GM12878 (cell line): ENCODE data around the gene WWC2. TPM values are rescaled to one million over a fixed set of nuclear protein-coding genes. Genes with fewer than 3 reads are reported as not detected.

Experiments
- ATAC-seq: fragments of 200-7000 bp; cut with Tn5 transposase; 3 replicates; pipeline ENCODE4 v1.9.1; 2020; ENCODE audit warnings: mild to moderate bottlenecking, moderate library complexity
- BruUV-seq: library from RNA; stranded (reverse); fragments of 400-500 nt; replicated peaks from 2 replicates; lab custom pipeline; 2021; lab: Mats Ljungman, UMichigan
- CTCF ChIA-PET: fragments of 300-600 bp; sonication (Branson Sonifier 250); formaldehyde crosslinking; extraction: SDS; loops from one replicate; lab custom pipeline; 2021; ENCODE audit warnings: inconsistent platforms; lab: Yijun Ruan, JAX
- POLR2A ChIA-PET: fragments of 350-600 bp; formaldehyde crosslinking; extraction: SDS; loops from one replicate; lab custom pipeline; 2021; ENCODE audit warnings: inconsistent platforms; lab: Charles Lee
- RAD21 ChIA-PET: fragments of 300-600 bp; sonication (Branson Sonifier 250); formaldehyde crosslinking; loops from one replicate; lab custom pipeline; 2023; ENCODE audit warnings: antibody characterized with exemption; ENCODE audit not compliant: unreplicated experiment; lab: Charles Lee
- SMC1A ChIA-PET: fragments of 300-600 bp; sonication (Branson Sonifier 250); formaldehyde crosslinking; loops from one replicate; lab custom pipeline; 2023; ENCODE audit not compliant: unreplicated experiment, uncharacterized antibody; lab: Charles Lee
- DNase-seq: peaks from one replicate; pipeline ENCODE4 v3.0.0-alpha.2; 2011; ENCODE audit warnings: low read depth, low spot score
- FAIRE-seq: peaks from 3 replicates; lab custom pipeline; 2011; peaks lifted over from hg19 to GRCh38; lab: Jason Lieb, UNC
- H2AFZ ChIP-seq: 2 replicates; pipeline ENCODE4 v1.6.0; 2011; ENCODE audit warnings: low read depth, low read length, control low read depth; ENCODE audit not compliant: control insufficient read depth
- H3K27ac ChIP-seq: 2 replicates; pipeline ENCODE4 v1.5.1; 2011; ENCODE audit warnings: control low read depth; ENCODE audit not compliant: control insufficient read depth, insufficient read depth
- H3K27me3 ChIP-seq, 2 experiments: replicated peaks in 1 of 2; 2 replicates each; pipeline versions ENCODE4 v1.6.0 to v1.6.1; 2011; ENCODE audit warnings: low read length in 1 of 2; ENCODE audit not compliant: control insufficient read depth in 2 of 2, insufficient read depth in 2 of 2
- H3K36me3 ChIP-seq, 2 experiments: 2 replicates each; pipeline ENCODE4 v1.5.1; 2011; ENCODE audit warnings: low read length in 1 of 2; ENCODE audit not compliant: control insufficient read depth in 2 of 2, insufficient read depth in 2 of 2
- H3K4me1 ChIP-seq: 2 replicates; pipeline ENCODE4 v1.6.1; 2011; ENCODE audit warnings: mild to moderate bottlenecking, low read length, moderate library complexity, mixed read lengths; ENCODE audit not compliant: control insufficient read depth, insufficient read depth
- H3K4me2 ChIP-seq: 2 replicates; pipeline ENCODE4 v1.6.0; 2011; ENCODE audit warnings: control low read depth; ENCODE audit not compliant: control insufficient read depth, insufficient read depth
- H3K4me3 ChIP-seq: fragments of 200-600 bp; sonication (generic); 2 replicates; pipeline ENCODE4 v1.5.1; 2016
- H3K79me2 ChIP-seq: 2 replicates; pipeline ENCODE4 v1.6.0; 2011; ENCODE audit warnings: low read length; ENCODE audit not compliant: control insufficient read depth, insufficient read depth
- H3K9ac ChIP-seq: 2 replicates; pipeline ENCODE4 v1.8.0; 2011; ENCODE audit warnings: low read length, control low read depth, mixed read lengths; ENCODE audit not compliant: control insufficient read depth, insufficient read depth
- H3K9me3 ChIP-seq: replicated peaks from 3 replicates; pipeline ENCODE4 v1.5.1; 2011; ENCODE audit warnings: mild to moderate bottlenecking, low read length; ENCODE audit not compliant: control insufficient read depth, insufficient read depth
- H4K20me1 ChIP-seq: 2 replicates; pipeline ENCODE4 v1.6.0; 2011; ENCODE audit not compliant: control insufficient read depth, insufficient read depth
- BCLAF1 ChIP-seq: fragments of 450-650 bp; IDR thresholded peaks from 2 replicates; pipeline ENCODE4 v1.6.1; 2017; ENCODE audit warnings: antibody characterized with exemption, mild to moderate bottlenecking, moderate library complexity
- BMI1 ChIP-seq: fragments of 450-650 bp; IDR thresholded peaks from 2 replicates; pipeline ENCODE4 v1.6.1; 2016; ENCODE audit warnings: mild to moderate bottlenecking, moderate library complexity, borderline replicate concordance
- CHD1 ChIP-seq: IDR thresholded peaks from 2 replicates; pipeline ENCODE4 v1.6.1; 2012; ENCODE audit warnings: low read depth, low read length, improper control_type of control experiment
- CREM ChIP-seq: IDR thresholded peaks from 2 replicates; pipeline ENCODE4 v1.6.1; 2014; ENCODE audit warnings: antibody characterized with exemption, low read depth
- DPF2 ChIP-seq: fragments of 450-650 bp; IDR thresholded peaks from 2 replicates; pipeline ENCODE4 v1.6.1; 2017; ENCODE audit warnings: mild to moderate bottlenecking
- IKZF1 ChIP-seq: fragments of 450-650 bp; conservative IDR thresholded peaks from 2 replicates; pipeline ENCODE4 v1.6.1; 2017; ENCODE audit warnings: antibody characterized with exemption, mild to moderate bottlenecking
- MXI1 ChIP-seq: fragments of 150-350 bp; IDR thresholded peaks from 2 replicates; pipeline ENCODE4 v1.6.1; 2011; ENCODE audit warnings: low read depth, mild to moderate bottlenecking, inconsistent platforms, low read length, improper control_type of control experiment
- NR2C1 ChIP-seq: fragments of 450-650 bp; IDR thresholded peaks from 2 replicates; pipeline ENCODE4 v1.6.1; 2017; ENCODE audit warnings: antibody characterized with exemption, mild to moderate bottlenecking, moderate library complexity
- NR2C2 ChIP-seq: IDR thresholded peaks from 2 replicates; pipeline ENCODE4 v1.6.1; 2011; ENCODE audit warnings: borderline replicate concordance, low read depth; ENCODE audit not compliant: control insufficient read depth, insufficient read length
- PBX3 ChIP-seq: IDR thresholded peaks from 2 replicates; pipeline ENCODE4 v1.6.1; 2011; ENCODE audit warnings: mild to moderate bottlenecking, low read depth, low read length, moderate library complexity; ENCODE audit not compliant: insufficient replicate concordance
- SKIL ChIP-seq: fragments of 450-650 bp; IDR thresholded peaks from 2 replicates; pipeline ENCODE4 v1.6.1; 2017; ENCODE audit warnings: mild to moderate bottlenecking, low read depth, inconsistent platforms; ENCODE audit not compliant: poor library complexity, severe bottlenecking
- STAT3 ChIP-seq: IDR thresholded peaks from 2 replicates; pipeline ENCODE4 v1.6.1; 2011; ENCODE audit warnings: low read depth, low read length, improper control_type of control experiment
- ZSCAN29 ChIP-seq: fragments of 450-650 bp; IDR thresholded peaks from 2 replicates; pipeline ENCODE4 v1.6.1; 2017; ENCODE audit warnings: mild to moderate bottlenecking, moderate library complexity
- WGBS: methylation state at CpG from one replicate; pipeline ENCODE4 v1.1.6; 2016; ENCODE audit warnings: low lambda C conversion rate; ENCODE audit not compliant: insufficient replicate concordance, insufficient coverage; ENCODE audit errors: missing lambda C conversion rate; 5-methylcytosine and 5-hydroxymethylcytosine counted together
- in situ Hi-C: fragments of 300-500 bp; cut with MboI; formaldehyde crosslinking; loops from 9 replicates; pipeline ENCODE4 v1.14.3; 2018; ENCODE audit warnings: mixed read lengths
- intact Hi-C: fragments of 100-400 bp; cut with micrococcal nuclease; formaldehyde crosslinking; loops from one replicate; pipeline ENCODE4 v1.14.2; 2022; ENCODE audit not compliant: unreplicated experiment
- polyA plus RNA-seq, 11 experiments: library from polyadenylated mRNA; depleted of rRNA in 4 of 11; unstranded in 6 of 11; stranded (reverse) in 5 of 11; fragments of >200 nt; fragmentation: Nextera tagmentation in 4 of 11; fragmentation: Illumina TruSeq in 1 of 11; extraction: Ambion mirVana in 4 of 11; extraction: Trizol in 1 of 11; gene quantifications; 1 replicate in 1 of 11; 2 replicates in 10 of 11; pipeline versions ENCODE4 v1.2.1 to v1.2.3, GENCODE V29; 2011 to 2016; ENCODE audit warnings: inconsistent platforms in 2 of 11, missing spikeins in 2 of 11, low read depth in 1 of 11
- total RNA-seq, 4 experiments: library from RNA; depleted of rRNA in 3 of 4; stranded (reverse); fragments of >200 nt in 3 of 4; fragmentation: Illumina TruSeq in 1 of 4; extraction: Trizol in 1 of 4; gene quantifications; 2 replicates each; pipeline versions ENCODE4 v1.2.1 to v1.2.3, GENCODE V29; 2013 to 2021
- TF ChIP-seq, protein P1 (sequence below): IDR thresholded peaks from 2 replicates; pipeline ENCODE4 v1.6.1; 2012; ENCODE audit warnings: improper control_type of control experiment, low read depth, low read length; ENCODE audit not compliant: insufficient replicate concordance

The WWC2 gene
- total and polyA plus RNA-seq, 10 of the 15 experiments (the other 5 are each of a cell fraction or from before 2014, with no cell fraction given): 0.02 to 0.72 (median 0.06) TPM; not detected in 3

DNA sequence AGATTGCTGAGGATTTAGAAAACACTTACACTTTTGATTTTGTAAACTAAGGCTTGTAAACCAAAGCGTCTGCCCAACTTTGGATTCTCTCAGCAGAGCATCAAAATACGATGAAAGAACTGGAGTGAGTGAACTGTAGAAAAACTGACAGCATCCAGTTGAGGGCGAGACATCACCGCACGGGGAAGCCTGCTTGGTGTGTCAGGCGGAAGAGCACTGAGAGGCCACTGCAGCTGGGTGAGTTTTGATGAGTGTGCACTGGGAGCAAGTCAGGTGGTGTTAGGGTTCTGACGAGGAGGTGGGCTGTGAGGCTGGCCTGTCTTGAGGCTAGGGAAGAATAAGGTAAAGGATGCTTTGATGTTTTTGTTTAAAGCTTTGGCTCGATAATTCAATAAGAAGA, 270.0 kb downstream of the WWC2 start:
- no peak overlapping the region for H3K4me3 ChIP-seq
- no peak overlapping the region for H3K9ac ChIP-seq
- no peak overlapping the region for H3K4me2 ChIP-seq
- no peaks in the 10 kb centered on the region for H3K79me2 ChIP-seq
- DNase-seq (no peak), FAIRE-seq (no peak), ATAC-seq (no peak)
- WGBS: 68% methylated on average over 8 of the region's 8 CpGs
- H3K27me3 ChIP-seq: no peaks in the 10 kb centered on the region
- ChIA-PET CTCF (interaction anchor here (1.3 kb wide), 1 partner anchor 51 kb away, joined by 3 read pairs; no protein-coding TSS in a partner anchor), POLR2A (no interaction called here), SMC1A (no interaction called here), RAD21 (no interaction called here)
- in situ Hi-C loops (no loop called here), intact Hi-C loops (no loop called here)
- no peak overlapping the region for H3K27ac ChIP-seq
- H2AFZ ChIP-seq: no peak overlapping the region
- no peaks in the 10 kb centered on the region for H4K20me1 ChIP-seq
- H3K36me3 ChIP-seq: no peaks in the 10 kb centered on the region
- no peaks in the 10 kb centered on the region; the same call in 2 of the 3 replicates for H3K9me3 ChIP-seq
- no peaks in the 10 kb centered on the region for H3K4me1 ChIP-seq
- BruUV-seq: no TSS peak
- TF ChIP-seq BCLAF1: no peak
- no peak for TF ChIP-seq CREM
- TF ChIP-seq, protein P1, sequence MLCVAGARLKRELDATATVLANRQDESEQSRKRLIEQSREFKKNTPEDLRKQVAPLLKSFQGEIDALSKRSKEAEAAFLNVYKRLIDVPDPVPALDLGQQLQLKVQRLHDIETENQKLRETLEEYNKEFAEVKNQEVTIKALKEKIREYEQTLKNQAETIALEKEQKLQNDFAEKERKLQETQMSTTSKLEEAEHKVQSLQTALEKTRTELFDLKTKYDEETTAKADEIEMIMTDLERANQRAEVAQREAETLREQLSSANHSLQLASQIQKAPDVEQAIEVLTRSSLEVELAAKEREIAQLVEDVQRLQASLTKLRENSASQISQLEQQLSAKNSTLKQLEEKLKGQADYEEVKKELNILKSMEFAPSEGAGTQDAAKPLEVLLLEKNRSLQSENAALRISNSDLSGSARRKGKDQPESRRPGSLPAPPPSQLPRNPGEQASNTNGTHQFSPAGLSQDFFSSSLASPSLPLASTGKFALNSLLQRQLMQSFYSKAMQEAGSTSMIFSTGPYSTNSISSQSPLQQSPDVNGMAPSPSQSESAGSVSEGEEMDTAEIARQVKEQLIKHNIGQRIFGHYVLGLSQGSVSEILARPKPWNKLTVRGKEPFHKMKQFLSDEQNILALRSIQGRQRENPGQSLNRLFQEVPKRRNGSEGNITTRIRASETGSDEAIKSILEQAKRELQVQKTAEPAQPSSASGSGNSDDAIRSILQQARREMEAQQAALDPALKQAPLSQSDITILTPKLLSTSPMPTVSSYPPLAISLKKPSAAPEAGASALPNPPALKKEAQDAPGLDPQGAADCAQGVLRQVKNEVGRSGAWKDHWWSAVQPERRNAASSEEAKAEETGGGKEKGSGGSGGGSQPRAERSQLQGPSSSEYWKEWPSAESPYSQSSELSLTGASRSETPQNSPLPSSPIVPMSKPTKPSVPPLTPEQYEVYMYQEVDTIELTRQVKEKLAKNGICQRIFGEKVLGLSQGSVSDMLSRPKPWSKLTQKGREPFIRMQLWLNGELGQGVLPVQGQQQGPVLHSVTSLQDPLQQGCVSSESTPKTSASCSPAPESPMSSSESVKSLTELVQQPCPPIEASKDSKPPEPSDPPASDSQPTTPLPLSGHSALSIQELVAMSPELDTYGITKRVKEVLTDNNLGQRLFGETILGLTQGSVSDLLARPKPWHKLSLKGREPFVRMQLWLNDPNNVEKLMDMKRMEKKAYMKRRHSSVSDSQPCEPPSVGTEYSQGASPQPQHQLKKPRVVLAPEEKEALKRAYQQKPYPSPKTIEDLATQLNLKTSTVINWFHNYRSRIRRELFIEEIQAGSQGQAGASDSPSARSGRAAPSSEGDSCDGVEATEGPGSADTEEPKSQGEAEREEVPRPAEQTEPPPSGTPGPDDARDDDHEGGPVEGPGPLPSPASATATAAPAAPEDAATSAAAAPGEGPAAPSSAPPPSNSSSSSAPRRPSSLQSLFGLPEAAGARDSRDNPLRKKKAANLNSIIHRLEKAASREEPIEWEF: no peak
- no peak for TF ChIP-seq ZSCAN29
- TF ChIP-seq MXI1: no peak
- TF ChIP-seq BMI1: no peak
- no peak for TF ChIP-seq STAT3
- no peak for TF ChIP-seq NR2C1
- no peak for TF ChIP-seq PBX3
- TF ChIP-seq NR2C2: no peak
- no peak for TF ChIP-seq CHD1
- no peak for TF ChIP-seq DPF2
- no peak for TF ChIP-seq SKIL
- TF ChIP-seq IKZF1: no peak
